HepG2 (cell line): Measurements from ENCODE around the gene RAB17. TPM values are rescaled to one million over a fixed set of nuclear protein-coding genes. Genes with fewer than 3 reads are reported as not detected.

Source experiments
- CREBL2 ChIP-seq: sonication (generic); formaldehyde crosslinking; IDR thresholded peaks from 2 replicates; pipeline ENCODE4 v1.8.1; 2023; ENCODE audit warnings: missing genetic modification reagents, mild to moderate bottlenecking, borderline replicate concordance
- CSRNP1 ChIP-seq: sonication (generic); formaldehyde crosslinking; IDR thresholded peaks from 2 replicates; pipeline ENCODE4 v1.8.1; 2023; ENCODE audit warnings: mild to moderate bottlenecking, missing genetic modification reagents
- DZIP1 ChIP-seq: sonication (generic); formaldehyde crosslinking; IDR thresholded peaks from 2 replicates; pipeline ENCODE4 v1.5.0; 2020; ENCODE audit warnings: mild to moderate bottlenecking, missing genetic modification reagents
- FOSL1 ChIP-seq: sonication (generic); formaldehyde crosslinking; IDR thresholded peaks from 2 replicates; pipeline ENCODE4 v1.9.0; 2021; ENCODE audit warnings: missing genetic modification reagents, borderline replicate concordance
- NR1H2 ChIP-seq: sonication (generic); formaldehyde crosslinking; IDR thresholded peaks from 2 replicates; pipeline ENCODE4 v1.8.1; 2022; ENCODE audit warnings: low read depth, missing genetic modification reagents, borderline replicate concordance
- PCBP1 ChIP-seq: fragments of 200-400 bp; formaldehyde crosslinking; IDR thresholded peaks from 2 replicates; pipeline ENCODE4 v1.6.1; 2017; ENCODE audit warnings: mild to moderate bottlenecking, low read depth, low read length, borderline replicate concordance
- PLSCR1 ChIP-seq: sonication (generic); formaldehyde crosslinking; IDR thresholded peaks from 2 replicates; pipeline ENCODE4 v1.5.0; 2020; ENCODE audit warnings: missing genetic modification reagents, mild to moderate bottlenecking, borderline replicate concordance
- TAF1 ChIP-seq: sonication (generic); formaldehyde crosslinking; IDR thresholded peaks from 2 replicates; pipeline ENCODE4 v1.4.0; 2020; ENCODE audit warnings: missing genetic modification reagents
- TFE3 ChIP-seq: IDR thresholded peaks from 2 replicates; pipeline ENCODE4 v1.6.1; 2016
- TSC22D2 ChIP-seq: sonication (generic); formaldehyde crosslinking; IDR thresholded peaks from 2 replicates; pipeline ENCODE4 v1.5.1; 2020; ENCODE audit warnings: missing genetic modification reagents, mild to moderate bottlenecking, borderline replicate concordance
- ZFX ChIP-seq: sonication (generic); formaldehyde crosslinking; IDR thresholded peaks from 2 replicates; pipeline ENCODE4 v1.4.0; 2020; ENCODE audit warnings: mild to moderate bottlenecking, low read depth, missing genetic modification reagents, moderate library complexity
- ZNF33A ChIP-seq: sonication (generic); formaldehyde crosslinking; IDR thresholded peaks from 2 replicates; pipeline ENCODE4 v1.5.1; 2020; ENCODE audit warnings: missing genetic modification reagents, mild to moderate bottlenecking, moderate library complexity, borderline replicate concordance
- ZNF558 ChIP-seq: sonication (generic); formaldehyde crosslinking; IDR thresholded peaks from 2 replicates; pipeline ENCODE4 v1.9.0; 2022; ENCODE audit warnings: mild to moderate bottlenecking, missing genetic modification reagents, borderline replicate concordance
- ZNF678 ChIP-seq: sonication (generic); formaldehyde crosslinking; IDR thresholded peaks from 2 replicates; pipeline ENCODE4 v1.4.0; 2020; ENCODE audit warnings: mild to moderate bottlenecking, missing genetic modification reagents
- ZNF83 ChIP-seq: sonication (generic); formaldehyde crosslinking; IDR thresholded peaks from 2 replicates; pipeline ENCODE4 v1.4.0; 2020; ENCODE audit warnings: missing genetic modification reagents, mild to moderate bottlenecking, borderline replicate concordance
- polyA plus RNA-seq, 8 experiments: library from polyadenylated mRNA; depleted of rRNA in 3 of 8; stranded (reverse) in 7 of 8; unstranded in 1 of 8; fragments of >200 nt; fragmentation: Illumina TruSeq in 4 of 8; extraction: Trizol in 4 of 8; gene quantifications; 2 replicates each; pipeline versions ENCODE4 v1.2.1 to v1.2.3, GENCODE V29; 2011 to 2016; ENCODE audit warnings: low read depth in 4 of 8, missing spikeins in 1 of 8, mixed read lengths in 1 of 8; ENCODE audit not compliant: insufficient read depth in 1 of 8
- total RNA-seq, 5 experiments: library from RNA; depleted of rRNA; stranded (reverse); fragments of >200 nt; fragmentation: Illumina TruSeq; extraction: Trizol; gene quantifications; 2 replicates each; pipeline ENCODE4 v1.2.3, GENCODE V29; 2016; ENCODE audit warnings: low read depth in 1 of 5
- TF ChIP-seq, protein P1 (sequence below): sonication (generic); formaldehyde crosslinking; IDR thresholded peaks from 2 replicates; pipeline ENCODE4 v1.4.0; 2020; ENCODE audit warnings: missing genetic modification reagents
- TF ChIP-seq, protein P2 (sequence below): IDR thresholded peaks from 2 replicates; pipeline ENCODE4 v1.6.1; 2016; ENCODE audit warnings: missing genetic modification reagents, missing compliant biosample characterization
- TF ChIP-seq, protein P3 (sequence below): IDR thresholded peaks from 2 replicates; pipeline ENCODE4 v1.6.1; 2016

Gene RAB17
- total and polyA plus RNA-seq, 2 of the 13 experiments (the other 11 are each of a cell fraction or from before 2014, with no cell fraction given) = 68.0 to 124 TPM

DNA sequence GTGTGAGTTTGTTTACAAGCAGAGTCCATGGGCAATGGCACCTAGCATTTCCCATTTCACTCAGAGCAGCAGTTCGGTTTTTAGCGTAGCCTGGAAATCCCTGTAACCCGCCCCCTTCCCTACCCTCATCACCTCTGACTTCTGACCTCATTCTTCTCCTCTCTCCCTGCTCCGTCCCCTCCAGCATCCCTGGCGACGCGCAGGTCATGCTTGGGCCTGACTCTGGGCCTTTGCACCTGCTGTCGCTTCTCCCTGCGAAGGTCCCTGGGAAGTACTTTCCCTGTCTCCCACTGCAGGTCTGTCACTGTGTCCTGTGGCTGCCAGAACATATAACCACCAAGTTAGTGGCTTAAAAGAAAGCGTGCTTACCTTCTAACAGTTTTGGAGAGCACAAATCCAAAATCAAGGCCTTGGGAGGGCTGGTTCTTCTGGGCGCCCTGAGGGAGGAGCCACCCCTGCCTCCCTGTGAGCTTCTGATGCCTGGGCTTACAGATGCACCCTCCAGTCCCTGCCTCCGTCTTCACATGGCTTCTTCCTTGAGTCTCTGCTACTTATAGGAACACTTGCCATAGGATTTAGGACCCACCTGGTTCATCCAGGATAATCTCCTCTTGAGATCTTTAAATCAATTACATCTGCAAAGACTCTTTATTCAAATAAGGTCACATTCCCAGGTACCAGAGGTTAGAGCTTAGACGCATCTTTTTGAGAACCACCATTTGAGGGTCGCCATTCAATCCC, 8.1 kb upstream of the RAB17 start (continued):
- TF ChIP-seq, protein P1, sequence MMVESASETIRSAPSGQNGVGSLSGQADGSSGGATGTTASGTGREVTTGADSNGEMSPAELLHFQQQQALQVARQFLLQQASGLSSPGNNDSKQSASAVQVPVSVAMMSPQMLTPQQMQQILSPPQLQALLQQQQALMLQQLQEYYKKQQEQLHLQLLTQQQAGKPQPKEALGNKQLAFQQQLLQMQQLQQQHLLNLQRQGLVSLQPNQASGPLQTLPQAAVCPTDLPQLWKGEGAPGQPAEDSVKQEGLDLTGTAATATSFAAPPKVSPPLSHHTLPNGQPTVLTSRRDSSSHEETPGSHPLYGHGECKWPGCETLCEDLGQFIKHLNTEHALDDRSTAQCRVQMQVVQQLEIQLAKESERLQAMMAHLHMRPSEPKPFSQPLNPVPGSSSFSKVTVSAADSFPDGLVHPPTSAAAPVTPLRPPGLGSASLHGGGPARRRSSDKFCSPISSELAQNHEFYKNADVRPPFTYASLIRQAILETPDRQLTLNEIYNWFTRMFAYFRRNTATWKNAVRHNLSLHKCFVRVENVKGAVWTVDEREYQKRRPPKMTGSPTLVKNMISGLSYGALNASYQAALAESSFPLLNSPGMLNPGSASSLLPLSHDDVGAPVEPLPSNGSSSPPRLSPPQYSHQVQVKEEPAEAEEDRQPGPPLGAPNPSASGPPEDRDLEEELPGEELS = peak; percentile 33; the same call in 1 of the 2 replicates
- TF ChIP-seq CREBL2 = no peak
- no peak for TF ChIP-seq ZNF33A (CRISPR knock-in tag)
- TF ChIP-seq TSC22D2 (CRISPR knock-in tag) = no peak
- 0 out of 2 replicates have a peak, but pooled peaks have one; percentile 25 for TF ChIP-seq ZNF558
- peak; percentile 35; the same call in 1 of the 2 replicates for TF ChIP-seq ZFX (CRISPR knock-in tag)
- no peak for TF ChIP-seq TAF1 (CRISPR knock-in tag)
- TF ChIP-seq PLSCR1 (CRISPR knock-in tag) = no peak
- TF ChIP-seq ZNF678 (CRISPR knock-in tag) = no peak
- TF ChIP-seq ZNF83 (CRISPR knock-in tag) = no peak
- no peak for TF ChIP-seq PCBP1
- no peak for TF ChIP-seq FOSL1 (CRISPR knock-in tag)
- no peak for TF ChIP-seq TFE3 (CRISPR knock-in tag)
- TF ChIP-seq, protein P2, sequence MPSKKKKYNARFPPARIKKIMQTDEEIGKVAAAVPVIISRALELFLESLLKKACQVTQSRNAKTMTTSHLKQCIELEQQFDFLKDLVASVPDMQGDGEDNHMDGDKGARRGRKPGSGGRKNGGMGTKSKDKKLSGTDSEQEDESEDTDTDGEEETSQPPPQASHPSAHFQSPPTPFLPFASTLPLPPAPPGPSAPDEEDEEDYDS (CRISPR knock-in tag) = no peak
- TF ChIP-seq, protein P3, sequence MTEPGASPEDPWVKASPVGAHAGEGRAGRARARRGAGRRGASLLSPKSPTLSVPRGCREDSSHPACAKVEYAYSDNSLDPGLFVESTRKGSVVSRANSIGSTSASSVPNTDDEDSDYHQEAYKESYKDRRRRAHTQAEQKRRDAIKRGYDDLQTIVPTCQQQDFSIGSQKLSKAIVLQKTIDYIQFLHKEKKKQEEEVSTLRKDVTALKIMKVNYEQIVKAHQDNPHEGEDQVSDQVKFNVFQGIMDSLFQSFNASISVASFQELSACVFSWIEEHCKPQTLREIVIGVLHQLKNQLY = no peak
- no peak for TF ChIP-seq DZIP1 (CRISPR knock-in tag)
- no peak for TF ChIP-seq CSRNP1
- TF ChIP-seq NR1H2 (CRISPR knock-in tag) = no peak
